ENCODE results near the gene RASGRP3.

GRCh38 chr2:33570681-33571080 lies 94.2 kb downstream of the RASGRP3 start:
- TF ChIP-seq, protein P1, sequence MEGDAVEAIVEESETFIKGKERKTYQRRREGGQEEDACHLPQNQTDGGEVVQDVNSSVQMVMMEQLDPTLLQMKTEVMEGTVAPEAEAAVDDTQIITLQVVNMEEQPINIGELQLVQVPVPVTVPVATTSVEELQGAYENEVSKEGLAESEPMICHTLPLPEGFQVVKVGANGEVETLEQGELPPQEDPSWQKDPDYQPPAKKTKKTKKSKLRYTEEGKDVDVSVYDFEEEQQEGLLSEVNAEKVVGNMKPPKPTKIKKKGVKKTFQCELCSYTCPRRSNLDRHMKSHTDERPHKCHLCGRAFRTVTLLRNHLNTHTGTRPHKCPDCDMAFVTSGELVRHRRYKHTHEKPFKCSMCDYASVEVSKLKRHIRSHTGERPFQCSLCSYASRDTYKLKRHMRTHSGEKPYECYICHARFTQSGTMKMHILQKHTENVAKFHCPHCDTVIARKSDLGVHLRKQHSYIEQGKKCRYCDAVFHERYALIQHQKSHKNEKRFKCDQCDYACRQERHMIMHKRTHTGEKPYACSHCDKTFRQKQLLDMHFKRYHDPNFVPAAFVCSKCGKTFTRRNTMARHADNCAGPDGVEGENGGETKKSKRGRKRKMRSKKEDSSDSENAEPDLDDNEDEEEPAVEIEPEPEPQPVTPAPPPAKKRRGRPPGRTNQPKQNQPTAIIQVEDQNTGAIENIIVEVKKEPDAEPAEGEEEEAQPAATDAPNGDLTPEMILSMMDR (IDR thresholded peaks at IDR 0.05): no peak
- no peak for TF ChIP-seq POLR2A (IDR thresholded peaks at IDR 0.05)
- no peak for TF ChIP-seq POLR2AphosphoS5 (IDR thresholded peaks at IDR 0.05)
